ENCODE data around the gene SEC24D. TPM values are rescaled to one million over a fixed set of nuclear protein-coding genes. Genes with fewer than 3 reads are reported as not detected.
A peak's percentile ranks its signal among the peaks of the same experiment; 100 is the strongest.

Gene SEC24D
- total and polyA plus RNA-seq, 2 donors (not counting 3 experiments of a cell fraction or from before 2014, with no cell fraction given) = 81.5 to 127 TPM

GRCh38 chr4:118753096-118753495 is 82.8 kb downstream of the SEC24D start:
- Histone ChIP-seq H3K4me2 (ENCODE audit: insufficient read depth, low read length) (no peak overlapping the region), H3K36me3 (ENCODE audit: control insufficient read depth in 2 of 2, extremely low read depth in 1 of 2, insufficient read depth in 2 of 2, low read length in 2 of 2) (peaks cover 14 to 31% of the 10 kb centered on the region in 2 experiments), H3K9me1 (replicated peaks; ENCODE audit: control insufficient read depth, extremely low read depth, insufficient read depth, low read length) (no peaks in the 10 kb centered on the region), H3K9me3 (replicated peaks; ENCODE audit: control insufficient read depth, insufficient read depth, low read length) (no peaks in the 10 kb centered on the region), H3K4me1 (ENCODE audit: control insufficient read depth, extremely low read depth, insufficient read depth, low read length) (peaks cover 22% of the 10 kb centered on the region), H3K79me2 (ENCODE audit: control insufficient read depth, insufficient read depth, low read length) (no peaks in the 10 kb centered on the region), H3K4me3 (replicated peaks in 1 of 3; ENCODE audit: insufficient read depth in 1 of 3, low read depth in 1 of 3, low read length in 3 of 3) (no peak overlapping the region), H4K20me1 (replicated peaks; ENCODE audit: control insufficient read depth, extremely low read depth, insufficient read depth, low read length) (no peaks in the 10 kb centered on the region), H3K27me3 (ENCODE audit: control insufficient read depth in 2 of 2, insufficient read depth in 2 of 2, low read length in 2 of 2) (no peaks in the 10 kb centered on the region), H2AFZ (ENCODE audit: low read depth, low read length) (no peak overlapping the region), H3K9ac (replicated peaks; ENCODE audit: extremely low read depth, insufficient read depth, low read length) (no peak overlapping the region), H3K27ac (ENCODE audit: insufficient read depth, low read depth, low read length) (peak overlapping the region; percentile 38)
- dilution Hi-C loops (cut with MboI; ENCODE audit: extremely low pct_ligation_motif_present, low sequenced_read_pairs) = no loop called here
- no peak for DNase-seq (ENCODE audit: low read depth, low spot score)
- ChIA-PET POLR2A (no interaction called here), CTCF (interaction anchor here (1.0 to 1.8 kb wide), 2 partner anchors 9 to 108 kb away, joined by 3 to 6 read pairs; no protein-coding TSS in a partner anchor)
- intact Hi-C loops (cut with micrococcal nuclease) = no loop called here
- no peak for FAIRE-seq
- BruUV-seq (replicated peaks) = no TSS peak
- TF ChIP-seq FOS (IDR thresholded peaks at IDR 0.05; ENCODE audit: borderline replicate concordance, insufficient read depth, low read length) = no peak
- no peak for TF ChIP-seq MAX (IDR thresholded peaks at IDR 0.05; ENCODE audit: insufficient read depth, insufficient read length)
- TF ChIP-seq CTCF (IDR thresholded peaks at IDR 0.05; ENCODE audit: extremely low read depth in 1 of 2, insufficient read depth in 1 of 2, low read depth in 1 of 2, low read length in 2 of 2) = no peak
- TF ChIP-seq MYC (IDR thresholded peaks at IDR 0.05; ENCODE audit: low read depth, low read length) = no peak
- TF ChIP-seq POLR2A (IDR thresholded peaks at IDR 0.05; ENCODE audit: low read depth, low read length) = no peak

GRCh38 chr4:118752551-118752950 is 83.4 kb downstream of the SEC24D start:
- Histone ChIP-seq H3K27ac (ENCODE audit: insufficient read depth, low read depth, low read length) (peak overlapping the region; percentile 38), H3K9ac (replicated peaks; ENCODE audit: extremely low read depth, insufficient read depth, low read length) (no peak overlapping the region), H3K4me3 (replicated peaks in 1 of 3; ENCODE audit: insufficient read depth in 1 of 3, low read depth in 1 of 3, low read length in 3 of 3) (no peak overlapping the region), H2AFZ (ENCODE audit: low read depth, low read length) (no peak overlapping the region), H4K20me1 (replicated peaks; ENCODE audit: control insufficient read depth, extremely low read depth, insufficient read depth, low read length) (no peaks in the 10 kb centered on the region), H3K79me2 (ENCODE audit: control insufficient read depth, insufficient read depth, low read length) (no peaks in the 10 kb centered on the region), H3K9me3 (replicated peaks; ENCODE audit: control insufficient read depth, insufficient read depth, low read length) (no peaks in the 10 kb centered on the region), H3K9me1 (replicated peaks; ENCODE audit: control insufficient read depth, extremely low read depth, insufficient read depth, low read length) (no peaks in the 10 kb centered on the region), H3K27me3 (ENCODE audit: control insufficient read depth in 2 of 2, insufficient read depth in 2 of 2, low read length in 2 of 2) (no peaks in the 10 kb centered on the region), H3K4me2 (ENCODE audit: insufficient read depth, low read length) (no peak overlapping the region), H3K4me1 (ENCODE audit: control insufficient read depth, extremely low read depth, insufficient read depth, low read length) (peaks cover 22% of the 10 kb centered on the region), H3K36me3 (ENCODE audit: control insufficient read depth in 2 of 2, extremely low read depth in 1 of 2, insufficient read depth in 2 of 2, low read length in 2 of 2) (peaks cover 14 to 33% of the 10 kb centered on the region in 2 experiments)
- no TSS peak for BruUV-seq (replicated peaks)
- ChIA-PET POLR2A (no interaction called here), CTCF (interaction anchor here (1.8 kb wide), 1 partner anchor 9 kb away, joined by 6 read pairs; no protein-coding TSS in a partner anchor)
- no peak for TF ChIP-seq CTCF (IDR thresholded peaks at IDR 0.05; ENCODE audit: extremely low read depth in 1 of 2, insufficient read depth in 1 of 2, low read depth in 1 of 2, low read length in 2 of 2)
- peak; percentile 57 for TF ChIP-seq GATA2 (IDR thresholded peaks at IDR 0.05; ENCODE audit: insufficient read depth, insufficient read length, low read depth, low read length)
- dilution Hi-C loops (cut with MboI; ENCODE audit: extremely low pct_ligation_motif_present, low sequenced_read_pairs) = no loop called here
- no peak for FAIRE-seq
- peak; percentile 62 for DNase-seq (ENCODE audit: low read depth, low spot score)
- intact Hi-C loops (cut with micrococcal nuclease) = no loop called here
